A673 (cell line): ENCODE measurements around the gene LCN9. TPM values are rescaled to one million over a fixed set of nuclear protein-coding genes. Genes with fewer than 3 reads are reported as not detected.

Experiments
- Bru-seq: library from RNA; stranded (reverse); fragments of 400-500 nt; gene quantifications from one replicate; lab custom pipeline; 2021; lab: Mats Ljungman, UMichigan
- BruChase-seq, 2 experiments: library from RNA; stranded (reverse); fragments of 400-500 nt; gene quantifications; one replicate each; lab custom pipeline; 2021; lab: Mats Ljungman, UMichigan
- BruUV-seq: library from RNA; stranded (reverse); fragments of 400-500 nt; replicated peaks from 2 replicates; lab custom pipeline; 2021; lab: Mats Ljungman, UMichigan
- CTCF ChIA-PET: fragments of 300-600 bp; sonication (Branson Sonifier 250); formaldehyde crosslinking; loops from one replicate; lab custom pipeline; 2022; ENCODE audit warnings: antibody characterized with exemption; lab: Charles Lee
- POLR2A ChIA-PET: fragments of 300-600 bp; sonication (Branson Sonifier 250); formaldehyde crosslinking; loops from one replicate; lab custom pipeline; 2022; ENCODE audit warnings: antibody characterized with exemption; ENCODE audit not compliant: low non-redundant PET; lab: Charles Lee
- DNase-seq: peaks from one replicate; pipeline ENCODE4 v3.0.0-alpha.2; 2015; ENCODE audit warnings: low spot score
- H3K27ac ChIP-seq: fragments of 200-600 bp; sonication (generic); 2 replicates; pipeline ENCODE4 v1.5.1; 2016; ENCODE audit warnings: mixed run types, low read depth, mild to moderate bottlenecking, mixed read lengths, antibody characterized with exemption, low read length; ENCODE audit not compliant: poor library complexity, severe bottlenecking
- H3K27me3 ChIP-seq: fragments of 200-600 bp; sonication (generic); replicated peaks from 2 replicates; pipeline ENCODE4 v1.6.1; 2017; ENCODE audit warnings: mixed run types, low read depth, mild to moderate bottlenecking, mixed read lengths, antibody characterized with exemption, low read length; ENCODE audit not compliant: insufficient read depth, poor library complexity
- H3K36me3 ChIP-seq: fragments of 200-600 bp; sonication (generic); 2 replicates; pipeline ENCODE4 v1.6.1; 2016; ENCODE audit warnings: mixed run types, mild to moderate bottlenecking, mixed read lengths, antibody characterized with exemption, low read length; ENCODE audit not compliant: insufficient read depth, poor library complexity, severe bottlenecking
- H3K4me1 ChIP-seq: fragments of 200-600 bp; sonication (generic); 2 replicates; pipeline ENCODE4 v1.6.1; 2017; ENCODE audit warnings: mixed run types, mild to moderate bottlenecking, mixed read lengths, antibody characterized with exemption, low read length; ENCODE audit not compliant: insufficient read depth, poor library complexity, severe bottlenecking
- H3K4me3 ChIP-seq: fragments of 200-600 bp; sonication (generic); 2 replicates; pipeline ENCODE4 v1.5.1; 2016; ENCODE audit warnings: low read depth, mixed run types, mild to moderate bottlenecking, mixed read lengths, low read length; ENCODE audit not compliant: poor library complexity, severe bottlenecking
- H3K9me3 ChIP-seq: fragments of 200-600 bp; sonication (generic); 2 replicates; pipeline ENCODE4 v1.6.1; 2016; ENCODE audit warnings: mixed run types, low read depth, mild to moderate bottlenecking, mixed read lengths, antibody characterized with exemption, low read length; ENCODE audit not compliant: poor library complexity, severe bottlenecking
- CTCF ChIP-seq: fragments of 300-800, 200-600 bp; sonication (generic); conservative IDR thresholded peaks from 2 replicates; pipeline ENCODE4 v1.5.1; 2017; ENCODE audit warnings: low read depth, mild to moderate bottlenecking, antibody characterized with exemption, low read length, moderate library complexity, mixed read lengths
- EZH2 ChIP-seq: fragments of 200-600 bp; sonication (generic); IDR thresholded peaks from 2 replicates; pipeline ENCODE4 v1.6.1; 2017; ENCODE audit warnings: borderline replicate concordance, low read depth, mild to moderate bottlenecking, mixed read lengths, antibody characterized with exemption, low read length; ENCODE audit not compliant: poor library complexity, severe bottlenecking
- intact Hi-C: fragments of 100-400 bp; cut with micrococcal nuclease; formaldehyde crosslinking; loops from one replicate; pipeline ENCODE4 v1.10.0; 2022; ENCODE audit not compliant: unreplicated experiment
- long read RNA-seq: library from polyadenylated mRNA; stranded (forward); transcript quantifications from one replicate; pipeline ENCODE4 v2.0.0, GENCODE V29; 2022
- total RNA-seq: library from RNA; stranded (reverse); gene quantifications from 2 replicates; pipeline ENCODE4 v1.2.3, GENCODE V29; 2021

Gene LCN9, protein sequence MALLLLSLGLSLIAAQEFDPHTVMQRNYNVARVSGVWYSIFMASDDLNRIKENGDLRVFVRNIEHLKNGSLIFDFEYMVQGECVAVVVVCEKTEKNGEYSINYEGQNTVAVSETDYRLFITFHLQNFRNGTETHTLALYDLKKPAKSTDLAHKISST
- not detected in 2 replicates for total RNA-seq
- not detected for Bru-seq, nascent RNA
- BruChase-seq, experiment 1, labeled RNA remaining after a 2-hour chase: not detected
- BruChase-seq, experiment 2, labeled RNA remaining after a 6-hour chase: not detected
- long read RNA-seq: 0 reads

- H3K4me1 ChIP-seq: no peaks in the 10 kb centered on the region
- no TSS peak for BruUV-seq
- DNase-seq: peak; percentile 26
- H3K36me3 ChIP-seq: no peaks in the 10 kb centered on the region
- H3K4me3 ChIP-seq: no peak within 1 kb of the TSS
- H3K27me3 ChIP-seq: peaks cover 3% of the 10 kb centered on the region
- POLR2A ChIA-PET: no interaction called here
- CTCF ChIA-PET: no interaction called here
- intact Hi-C loops: no loop called here
- no peak within 1 kb of the TSS for H3K27ac ChIP-seq
- TF ChIP-seq EZH2 (no peak), CTCF (no peak)
- no peaks in the 10 kb centered on the region for H3K9me3 ChIP-seq
These were observed at the start of gene LCN9 for GRCh38 chr9:135662758-135663450. LCN9 (plus strand) TSS chr9:135663309; CDS start chr9:135663322, 13 bp downstream.

GRCh38 chr9:135613946-135614805 lies 48.9 kb upstream of the LCN9 start:
- TF ChIP-seq CTCF (no peak), EZH2 (no peak)
- no peaks in the 10 kb centered on the region for H3K9me3 ChIP-seq
- peaks cover 3% of the 10 kb centered on the region for H3K27me3 ChIP-seq
- H3K4me3 ChIP-seq: no peak overlapping the region
- ChIA-PET CTCF (no interaction called here), POLR2A (no interaction called here)
- H3K27ac ChIP-seq: no peak overlapping the region
- no peak for DNase-seq
- no peaks in the 10 kb centered on the region for H3K36me3 ChIP-seq
- no peaks in the 10 kb centered on the region for H3K4me1 ChIP-seq
- no TSS peak for BruUV-seq
- intact Hi-C loops: no loop called here

DNA sequence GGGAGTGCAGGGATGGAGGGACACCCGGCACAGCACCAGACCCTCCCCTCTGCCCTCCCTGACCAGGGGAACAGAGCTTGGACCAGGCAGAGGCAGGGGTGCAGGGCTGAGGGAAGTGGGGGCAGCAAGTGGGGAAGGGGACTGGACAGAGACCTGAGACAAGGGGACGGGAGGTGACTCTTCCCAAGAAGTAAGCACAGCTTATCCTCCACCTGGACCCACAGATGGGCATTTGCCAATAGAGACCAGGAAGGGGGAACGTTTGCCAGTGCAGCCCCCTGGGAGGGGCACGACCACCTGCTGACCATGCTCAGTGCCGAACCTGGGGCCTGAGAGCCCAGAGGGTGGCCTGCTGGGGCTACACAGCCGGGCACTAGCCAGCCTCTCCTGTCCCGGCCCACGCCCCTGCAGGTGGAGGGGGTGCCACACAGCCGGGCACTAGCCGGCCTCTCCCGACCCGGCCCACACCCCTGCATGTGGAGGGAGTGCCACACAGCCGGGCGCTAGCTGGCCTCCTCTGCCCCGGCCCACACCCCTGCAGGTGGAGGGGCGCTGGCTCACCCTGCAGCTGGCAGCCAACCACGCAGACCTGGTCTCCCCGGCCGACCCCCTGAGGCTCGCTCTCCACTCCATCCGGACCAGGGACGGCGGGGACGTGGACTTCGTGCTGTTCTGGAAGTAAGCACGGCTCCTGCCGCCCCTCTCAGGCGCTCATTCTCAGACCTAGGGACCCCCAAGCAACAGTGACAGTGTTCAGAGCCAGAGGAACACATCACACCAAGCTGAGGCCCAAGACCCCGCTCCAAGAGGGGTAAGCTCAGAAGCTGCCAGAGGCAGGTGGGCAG lies 48.1 kb upstream of the LCN9 start:
- DNase-seq: no peak
- H3K4me3 ChIP-seq: no peak overlapping the region
- ChIA-PET POLR2A (no interaction called here), CTCF (no interaction called here)
- no peaks in the 10 kb centered on the region for H3K4me1 ChIP-seq
- no peak for TF ChIP-seq CTCF
- no peak for TF ChIP-seq EZH2
- intact Hi-C loops: no loop called here
- H3K27ac ChIP-seq: no peak overlapping the region
- H3K9me3 ChIP-seq: no peaks in the 10 kb centered on the region
- peaks cover 6% of the 10 kb centered on the region for H3K27me3 ChIP-seq
- no TSS peak for BruUV-seq
- H3K36me3 ChIP-seq: no peaks in the 10 kb centered on the region
